HepG2 (cell line): ENCODE measurements around the gene S100A16. TPM values are rescaled to one million over a fixed set of nuclear protein-coding genes. Genes with fewer than 3 reads are reported as not detected.

Experiments
- ATAC-seq: fragments of 200-7000 bp; cut with Tn5 transposase; 3 replicates; pipeline ENCODE4 v1.9.1; 2020; ENCODE audit warnings: mild to moderate bottlenecking, moderate library complexity
- BruUV-seq: library from RNA; stranded (reverse); fragments of 400-500 nt; replicated peaks from 2 replicates; lab custom pipeline; 2021; lab: Mats Ljungman, UMichigan
- CTCF ChIA-PET: fragments of 300-600 bp; formaldehyde crosslinking; extraction: SDS; loops from one replicate; lab custom pipeline; 2021; ENCODE audit warnings: low total read pairs, inconsistent platforms, low intra/inter-chr PET ratio; lab: Yijun Ruan, JAX
- POLR2A ChIA-PET: fragments of 350-600 bp; sonication (Branson Sonifier 250); formaldehyde crosslinking; loops from one replicate; lab custom pipeline; 2020; ENCODE audit warnings: antibody characterized with exemption, inconsistent platforms; lab: Yijun Ruan, JAX
- DNase-seq: peaks from one replicate; pipeline ENCODE4 v3.0.0-alpha.2; 2015; ENCODE audit warnings: low spot score
- FAIRE-seq: peaks from 3 replicates; lab custom pipeline; 2011; peaks lifted over from hg19 to GRCh38; lab: Jason Lieb, UNC
- H2AFZ ChIP-seq: one replicate; pipeline ENCODE4 v1.6.1; 2011; ENCODE audit warnings: low read length, inconsistent platforms
- H3K27ac ChIP-seq: fragments of 300-600 bp; 3 replicates; pipeline ENCODE4 v1.8.0; 2011; ENCODE audit warnings: mixed run types, mild to moderate bottlenecking, mixed read lengths, low read length, inconsistent platforms; ENCODE audit not compliant: insufficient read depth; ENCODE audit errors: extremely low read length
- H3K27me3 ChIP-seq, 2 experiments: fragments of 200-600 bp in 1 of 2; 2 replicates in 1 of 2; 3 replicates in 1 of 2; pipeline versions ENCODE4 v1.6.0 to v1.8.0; 2011; ENCODE audit warnings: low read length in 2 of 2, mild to moderate bottlenecking in 2 of 2, moderate library complexity in 2 of 2, inconsistent platforms in 1 of 2; ENCODE audit not compliant: insufficient read depth in 2 of 2, control insufficient read depth in 1 of 2
- H3K36me3 ChIP-seq, 2 experiments: fragments of 200-600 bp in 1 of 2; replicated peaks in 1 of 2; 2 replicates in 1 of 2; 3 replicates in 1 of 2; pipeline versions ENCODE4 v1.5.1 to v1.8.0; 2011; ENCODE audit warnings: low read length in 2 of 2, inconsistent platforms in 1 of 2; ENCODE audit not compliant: insufficient read depth in 2 of 2, control insufficient read depth in 1 of 2
- H3K4me1 ChIP-seq: 2 replicates; pipeline ENCODE4 v1.5.1; 2012; ENCODE audit warnings: low read length, inconsistent platforms; ENCODE audit not compliant: insufficient read depth
- H3K4me2 ChIP-seq: 2 replicates; pipeline ENCODE4 v1.6.0; 2011; ENCODE audit warnings: low read depth, low read length, inconsistent platforms
- H3K4me3 ChIP-seq, 3 experiments: fragments of 200-600 bp in 1 of 3; sonication (generic), shearing (Covaris generic) in 1 of 3; replicated peaks in 1 of 3; 2 replicates each; pipeline ENCODE4 v1.5.1; 2011 to 2016; ENCODE audit warnings: low read length in 3 of 3, inconsistent platforms in 2 of 3, low read depth in 2 of 3, mild to moderate bottlenecking in 2 of 3, control low read depth in 1 of 3, mixed read lengths in 1 of 3; ENCODE audit not compliant: insufficient read depth in 1 of 3
- H3K79me2 ChIP-seq: one replicate; pipeline ENCODE4 v1.6.1; 2011; ENCODE audit warnings: low read length, inconsistent platforms; ENCODE audit not compliant: insufficient read depth
- H3K9ac ChIP-seq: 2 replicates; pipeline ENCODE4 v1.6.0; 2011; ENCODE audit warnings: mild to moderate bottlenecking, low read depth, low read length, inconsistent platforms; ENCODE audit not compliant: insufficient read depth
- H3K9me3 ChIP-seq: 2 replicates; pipeline ENCODE4 v1.5.1; 2012; ENCODE audit warnings: mild to moderate bottlenecking, low read length
- H4K20me1 ChIP-seq: 2 replicates; pipeline ENCODE4 v1.6.0; 2011; ENCODE audit warnings: inconsistent platforms, mild to moderate bottlenecking, low read length, moderate library complexity; ENCODE audit not compliant: insufficient read depth
- ZBTB7B ChIP-seq: sonication (generic); formaldehyde crosslinking; IDR thresholded peaks from 2 replicates; pipeline ENCODE4 v1.4.0; 2020; ENCODE audit warnings: missing genetic modification reagents
- ZIK1 ChIP-seq: sonication (generic); formaldehyde crosslinking; IDR thresholded peaks from 2 replicates; pipeline ENCODE4 v1.5.0; 2020; ENCODE audit warnings: mild to moderate bottlenecking, low read depth, missing genetic modification reagents, borderline replicate concordance
- ZNF260 ChIP-seq: sonication (generic); formaldehyde crosslinking; IDR thresholded peaks from 2 replicates; pipeline ENCODE4 v1.4.0; 2020; ENCODE audit warnings: missing genetic modification reagents, low read depth, mild to moderate bottlenecking, borderline replicate concordance
- ZNF557 ChIP-seq: sonication (generic); formaldehyde crosslinking; IDR thresholded peaks from 2 replicates; pipeline ENCODE4 v1.4.0; 2020; ENCODE audit warnings: missing genetic modification reagents
- ZNF761 ChIP-seq: sonication (generic); formaldehyde crosslinking; conservative IDR thresholded peaks from 2 replicates; pipeline ENCODE4 v1.4.0; 2020; ENCODE audit warnings: mild to moderate bottlenecking, missing genetic modification reagents
- WGBS: methylation state at CpG from one replicate; pipeline ENCODE4 v1.1.6; 2017; ENCODE audit warnings: low lambda C conversion rate; 5-methylcytosine and 5-hydroxymethylcytosine counted together
- in situ Hi-C: cut with HindIII; loops from 2 replicates; pipeline ENCODE4 v1.10.0; 2017; ENCODE audit warnings: low pct_unique_long_range_greater_than_20kb; ENCODE audit not compliant: extremely low pct_ligation_motif_present
- intact Hi-C: fragments of 100-400 bp; cut with micrococcal nuclease; formaldehyde crosslinking; loops from one replicate; pipeline ENCODE4 v1.10.0; 2022; ENCODE audit not compliant: unreplicated experiment
- polyA plus RNA-seq, 8 experiments: library from polyadenylated mRNA; depleted of rRNA in 3 of 8; stranded (reverse) in 7 of 8; unstranded in 1 of 8; fragments of >200 nt; fragmentation: Illumina TruSeq in 4 of 8; extraction: Trizol in 4 of 8; gene quantifications; 2 replicates each; pipeline versions ENCODE4 v1.2.1 to v1.2.3, GENCODE V29; 2011 to 2016; ENCODE audit warnings: low read depth in 4 of 8, missing spikeins in 1 of 8, mixed read lengths in 1 of 8; ENCODE audit not compliant: insufficient read depth in 1 of 8
- total RNA-seq, 5 experiments: library from RNA; depleted of rRNA; stranded (reverse); fragments of >200 nt; fragmentation: Illumina TruSeq; extraction: Trizol; gene quantifications; 2 replicates each; pipeline ENCODE4 v1.2.3, GENCODE V29; 2016; ENCODE audit warnings: low read depth in 1 of 5
- TF ChIP-seq, protein P1 (sequence below): sonication (generic); formaldehyde crosslinking; IDR thresholded peaks from 2 replicates; pipeline ENCODE4 v1.8.0; 2022; ENCODE audit warnings: mild to moderate bottlenecking, missing genetic modification reagents, moderate library complexity
- TF ChIP-seq, protein P2 (sequence below): sonication (generic); formaldehyde crosslinking; IDR thresholded peaks from 2 replicates; pipeline ENCODE4 v1.9.0; 2022; ENCODE audit warnings: low read depth, missing genetic modification reagents

S100A16 gene
- total and polyA plus RNA-seq, 2 of the 13 experiments (the other 11 are each of a cell fraction or from before 2014, with no cell fraction given), result 46.0 to 195 TPM

DNA sequence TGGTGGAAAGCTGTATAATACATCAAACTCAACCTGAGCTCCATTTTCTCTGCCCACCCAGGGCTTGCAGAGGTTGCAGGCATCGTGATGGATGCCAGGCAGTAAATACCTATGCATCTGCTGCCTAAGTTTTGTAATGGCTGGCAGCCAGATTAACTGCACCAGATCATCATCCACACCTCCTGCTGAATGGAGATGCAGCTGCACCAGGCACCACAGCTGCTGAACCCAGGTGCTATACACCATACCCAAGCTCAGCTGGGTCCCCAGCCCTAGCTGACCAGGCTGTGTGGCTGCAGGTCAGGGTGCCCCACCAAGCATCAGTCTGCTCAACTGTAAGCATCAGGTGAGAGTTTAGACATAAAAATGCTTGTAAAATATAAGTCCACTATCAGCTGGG is 38.8 kb upstream of the S100A16 start (continued):
- TF ChIP-seq, protein P1, sequence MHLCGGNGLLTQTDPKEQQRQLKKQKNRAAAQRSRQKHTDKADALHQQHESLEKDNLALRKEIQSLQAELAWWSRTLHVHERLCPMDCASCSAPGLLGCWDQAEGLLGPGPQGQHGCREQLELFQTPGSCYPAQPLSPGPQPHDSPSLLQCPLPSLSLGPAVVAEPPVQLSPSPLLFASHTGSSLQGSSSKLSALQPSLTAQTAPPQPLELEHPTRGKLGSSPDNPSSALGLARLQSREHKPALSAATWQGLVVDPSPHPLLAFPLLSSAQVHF, result no peak
- TF ChIP-seq, protein P2, sequence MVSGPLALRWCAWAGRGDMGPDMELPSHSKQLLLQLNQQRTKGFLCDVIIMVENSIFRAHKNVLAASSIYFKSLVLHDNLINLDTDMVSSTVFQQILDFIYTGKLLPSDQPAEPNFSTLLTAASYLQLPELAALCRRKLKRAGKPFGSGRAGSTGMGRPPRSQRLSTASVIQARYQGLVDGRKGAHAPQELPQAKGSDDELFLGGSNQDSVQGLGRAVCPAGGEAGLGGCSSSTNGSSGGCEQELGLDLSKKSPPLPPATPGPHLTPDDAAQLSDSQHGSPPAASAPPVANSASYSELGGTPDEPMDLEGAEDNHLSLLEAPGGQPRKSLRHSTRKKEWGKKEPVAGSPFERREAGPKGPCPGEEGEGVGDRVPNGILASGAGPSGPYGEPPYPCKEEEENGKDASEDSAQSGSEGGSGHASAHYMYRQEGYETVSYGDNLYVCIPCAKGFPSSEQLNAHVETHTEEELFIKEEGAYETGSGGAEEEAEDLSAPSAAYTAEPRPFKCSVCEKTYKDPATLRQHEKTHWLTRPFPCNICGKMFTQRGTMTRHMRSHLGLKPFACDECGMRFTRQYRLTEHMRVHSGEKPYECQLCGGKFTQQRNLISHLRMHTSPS (CRISPR knock-in tag), result no peak
- TF ChIP-seq ZNF761 (CRISPR knock-in tag), result no peak
- no peak for TF ChIP-seq ZNF260 (CRISPR knock-in tag)
- no peak for TF ChIP-seq ZBTB7B

GRCh38 chr1:153649863-153650235 is 36.9 kb upstream of the S100A16 start:
- Histone ChIP-seq H3K27me3 (no peaks in the 10 kb centered on the region), H4K20me1 (no peaks in the 10 kb centered on the region; the same call in 1 of the 2 replicates), H3K27ac (no peak overlapping the region), H3K9me3 (no peaks in the 10 kb centered on the region), H3K4me3 (no peak overlapping the region), H3K4me2 (no peak overlapping the region), H3K4me1 (peaks cover 23% of the 10 kb centered on the region), H2AFZ (no peak overlapping the region), H3K9ac (no peak overlapping the region), H3K36me3 (peaks cover 3 to 13% of the 10 kb centered on the region in 2 experiments), H3K79me2 (no peaks in the 10 kb centered on the region)
- DNase-seq, result no peak
- intact Hi-C loops (no loop called here), in situ Hi-C loops (no loop called here)
- BruUV-seq, result no TSS peak
- ChIA-PET POLR2A (interaction anchor here (1.4 to 4.6 kb wide), 3 partner anchors 9 to 15 kb away, joined by 5 to 36 read pairs (median 18); partner anchors contain the start of genes CHTOP and SNAPIN), CTCF (no interaction called here)
- FAIRE-seq, result no peak
- WGBS, result 45% methylated on average over 2 of the region's 2 CpGs
- ATAC-seq, result peak; percentile 52
- TF ChIP-seq ZIK1 (no peak), ZNF557 (CRISPR knock-in tag) (no peak)
- TF ChIP-seq, all 625 proteins: peak for 0
